Tibial artery (tissue), 4 donors: ENCODE data around the gene FBF1.

Experiments
- DNase-seq, 2 donors: peaks; one replicate each; pipeline ENCODE4 v3.0.0-alpha.2; 2019
- H3K27ac ChIP-seq, 2 donors: fragments of 200-600 bp; sonication (generic) in 1 of 2; 1 replicate in 1 of 2; 2 replicates in 1 of 2; pipeline ENCODE4 v1.5.1; 2018 to 2019; ENCODE audit warnings: mild to moderate bottlenecking in 1 of 2
- H3K27me3 ChIP-seq, 2 donors: fragments of 200-600 bp; sonication (generic) in 1 of 2; one replicate each; pipeline versions ENCODE4 v1.5.1 to v1.6.0; 2016 to 2019
- H3K36me3 ChIP-seq, 3 donors: fragments of 200-600 bp; sonication (generic) in 2 of 3; one replicate each; pipeline ENCODE4 v1.5.1; 2016 to 2019; ENCODE audit warnings: mild to moderate bottlenecking in 2 of 3
- H3K4me1 ChIP-seq, 4 donors: fragments of 200-600 bp; sonication (generic) in 2 of 4; 1 replicate in 3 of 4; 2 replicates in 1 of 4; pipeline ENCODE4 v1.5.1; 2016 to 2019
- H3K4me3 ChIP-seq, 2 donors: fragments of 200-600 bp; sonication (generic) in 1 of 2; 1 replicate in 1 of 2; 2 replicates in 1 of 2; pipeline ENCODE4 v1.5.1; 2018 to 2019; ENCODE audit warnings: mild to moderate bottlenecking in 2 of 2
- H3K9me3 ChIP-seq, 3 donors: fragments of 200-600 bp; sonication (generic) in 1 of 3; one replicate each; pipeline ENCODE4 v1.5.1; 2016 to 2019
- intact Hi-C: fragments of 100-400 bp; cut with DNase I; formaldehyde crosslinking; loops from one replicate; pipeline ENCODE4 v1.15.0; 2023; ENCODE audit warnings: low total_unique reads
- TF ChIP-seq, protein P1 (sequence below), 2 experiments: fragments of 200-600 bp in 1 of 2; fragments of 450-650 bp in 1 of 2; IDR thresholded peaks; one replicate each; pipeline ENCODE4 v1.5.1; 2017 to 2019; ENCODE audit warnings: antibody characterized with exemption in 2 of 2, mild to moderate bottlenecking in 1 of 2, moderate library complexity in 1 of 2

Gene FBF1

DNA sequence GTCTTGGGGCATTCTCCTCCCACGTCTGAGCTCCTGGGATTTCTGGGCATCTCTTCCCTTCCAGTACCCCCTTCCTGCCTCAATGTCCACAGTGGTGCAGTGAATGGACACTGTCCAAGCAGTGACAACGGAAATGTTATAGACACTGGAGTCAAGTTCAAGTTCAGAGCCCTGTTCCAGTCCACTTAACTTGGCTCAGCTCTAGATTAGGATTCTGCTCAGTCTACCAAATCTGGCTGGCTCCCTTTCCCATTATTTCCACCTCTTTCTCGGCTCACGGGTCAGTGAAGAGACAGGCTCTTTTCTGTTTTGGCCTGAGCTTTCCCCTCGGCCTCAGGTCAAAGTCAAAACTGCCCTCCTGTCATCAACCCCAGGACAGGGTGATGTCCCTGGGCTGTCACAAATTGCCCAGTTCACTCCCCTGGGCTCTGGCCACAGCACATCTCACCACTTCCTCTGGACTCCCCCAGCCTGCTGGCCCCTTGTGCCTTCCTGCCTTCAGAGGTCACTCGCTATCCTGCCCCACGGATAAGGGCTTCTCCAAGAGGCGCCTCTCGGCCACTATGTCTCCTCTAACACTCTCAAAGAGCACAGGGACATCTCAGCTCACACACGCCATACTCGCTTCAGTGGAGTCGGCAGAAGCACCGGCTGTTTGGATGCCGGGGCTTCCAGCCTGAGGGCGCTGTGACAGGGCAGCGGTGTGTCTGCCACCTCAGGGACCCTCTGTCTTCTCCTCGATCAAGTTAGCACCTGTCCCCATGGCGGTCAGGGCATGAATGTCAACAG is 18.5 kb downstream of the FBF1 start:
- Histone ChIP-seq H3K4me1 (no peaks in the 10 kb centered on the region), H3K4me3 (no peak overlapping the region), H3K9me3 (no peaks in the 10 kb centered on the region), H3K27ac (no peak overlapping the region), H3K36me3 (peaks cover 0 to 70% (median 22%) of the 10 kb centered on the region in 3 donors), H3K27me3 (no peaks in the 10 kb centered on the region)
- DNase-seq = no peak
- TF ChIP-seq, protein P1, sequence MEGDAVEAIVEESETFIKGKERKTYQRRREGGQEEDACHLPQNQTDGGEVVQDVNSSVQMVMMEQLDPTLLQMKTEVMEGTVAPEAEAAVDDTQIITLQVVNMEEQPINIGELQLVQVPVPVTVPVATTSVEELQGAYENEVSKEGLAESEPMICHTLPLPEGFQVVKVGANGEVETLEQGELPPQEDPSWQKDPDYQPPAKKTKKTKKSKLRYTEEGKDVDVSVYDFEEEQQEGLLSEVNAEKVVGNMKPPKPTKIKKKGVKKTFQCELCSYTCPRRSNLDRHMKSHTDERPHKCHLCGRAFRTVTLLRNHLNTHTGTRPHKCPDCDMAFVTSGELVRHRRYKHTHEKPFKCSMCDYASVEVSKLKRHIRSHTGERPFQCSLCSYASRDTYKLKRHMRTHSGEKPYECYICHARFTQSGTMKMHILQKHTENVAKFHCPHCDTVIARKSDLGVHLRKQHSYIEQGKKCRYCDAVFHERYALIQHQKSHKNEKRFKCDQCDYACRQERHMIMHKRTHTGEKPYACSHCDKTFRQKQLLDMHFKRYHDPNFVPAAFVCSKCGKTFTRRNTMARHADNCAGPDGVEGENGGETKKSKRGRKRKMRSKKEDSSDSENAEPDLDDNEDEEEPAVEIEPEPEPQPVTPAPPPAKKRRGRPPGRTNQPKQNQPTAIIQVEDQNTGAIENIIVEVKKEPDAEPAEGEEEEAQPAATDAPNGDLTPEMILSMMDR (IDR thresholded peaks at IDR 0.05) = no peak
- intact Hi-C loops = no loop called here

DNA sequence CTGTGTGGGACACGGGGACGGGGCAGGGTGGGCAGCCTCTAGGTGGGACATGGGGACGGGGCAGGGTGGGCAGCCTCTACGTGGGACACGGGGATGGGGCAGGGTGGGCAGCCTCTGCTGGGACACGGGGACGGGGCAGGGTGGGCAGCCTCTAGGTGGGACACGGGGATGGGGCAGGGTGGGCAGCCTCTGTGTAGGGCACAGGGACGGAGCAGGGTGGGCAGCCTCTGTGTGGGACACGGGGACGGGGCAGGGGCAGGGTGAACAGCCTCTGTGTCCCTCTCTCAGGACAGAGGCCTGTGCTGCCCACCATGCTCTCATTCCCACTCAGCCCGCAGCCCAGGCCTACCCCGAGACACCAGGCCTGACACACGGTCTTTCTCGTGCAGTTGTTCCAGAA is 19.2 kb downstream of the FBF1 start:
- Histone ChIP-seq H3K9me3 (no peaks in the 10 kb centered on the region), H3K27ac (no peak overlapping the region), H3K4me3 (no peak overlapping the region), H3K27me3 (no peaks in the 10 kb centered on the region), H3K36me3 (peaks cover 0 to 70% (median 21%) of the 10 kb centered on the region in 3 donors), H3K4me1 (no peaks in the 10 kb centered on the region)
- DNase-seq = no peak
- TF ChIP-seq, protein P1 (IDR thresholded peaks at IDR 0.05) = no peak
- intact Hi-C loops = no loop called here

DNA sequence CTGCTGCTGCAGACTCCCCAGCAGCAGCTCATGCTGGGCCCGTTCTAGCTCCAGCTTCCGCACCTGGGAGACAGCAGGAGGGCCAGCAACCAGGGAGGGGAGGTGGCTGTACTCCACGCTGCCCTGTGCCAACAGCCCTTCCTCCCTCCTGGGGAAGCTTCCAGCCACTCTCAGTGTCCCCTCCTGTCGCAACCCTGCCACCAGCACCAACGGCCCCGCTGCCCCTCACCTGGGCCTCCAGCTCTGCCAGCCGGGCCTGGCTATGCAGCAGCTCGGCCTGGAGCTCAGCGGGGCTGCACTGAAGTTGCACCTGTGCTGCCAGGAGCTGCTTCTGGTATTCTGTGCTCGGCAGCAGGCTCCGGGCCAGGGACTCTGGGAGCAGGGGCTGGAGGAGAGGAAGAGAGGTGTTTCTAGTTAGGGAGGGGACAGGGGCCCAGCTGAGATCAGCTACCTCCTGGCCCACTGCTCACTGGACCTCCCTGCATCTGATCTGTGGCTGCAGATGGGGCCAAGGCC is 20.7 kb downstream of the FBF1 start:
- Histone ChIP-seq H3K36me3 (peaks cover 0 to 60% (median 7%) of the 10 kb centered on the region in 3 donors), H3K27ac (no peak overlapping the region), H3K27me3 (no peaks in the 10 kb centered on the region), H3K4me3 (no peak overlapping the region), H3K9me3 (no peaks in the 10 kb centered on the region), H3K4me1 (no peaks in the 10 kb centered on the region)
- no peak for DNase-seq
- intact Hi-C loops = no loop called here
- TF ChIP-seq, protein P1 (IDR thresholded peaks at IDR 0.05) = no peak

DNA sequence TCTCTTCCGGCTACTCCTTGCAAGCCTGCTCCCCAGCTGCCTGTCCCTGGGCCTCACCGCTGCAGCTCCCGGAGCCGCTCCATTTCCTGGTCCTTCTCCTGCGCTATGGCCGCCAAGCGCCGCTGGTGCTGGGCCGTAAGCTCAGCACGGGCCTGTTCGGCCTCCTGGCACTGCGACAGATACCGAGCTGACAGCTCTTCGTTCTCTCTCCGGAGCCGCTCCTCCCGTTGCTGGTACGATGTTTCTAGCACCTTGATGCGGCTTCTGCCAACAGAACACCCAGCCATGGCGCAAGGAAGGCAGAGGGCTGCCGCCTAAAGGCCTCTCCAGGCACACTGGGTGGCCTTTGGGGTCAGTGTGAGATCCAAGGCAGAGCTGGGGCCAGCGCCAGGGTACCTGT is 21.2 kb downstream of the FBF1 start:
- Histone ChIP-seq H3K27me3 (no peaks in the 10 kb centered on the region), H3K27ac (no peak overlapping the region), H3K9me3 (no peaks in the 10 kb centered on the region), H3K4me1 (no peaks in the 10 kb centered on the region), H3K36me3 (peaks cover 0 to 60% (median 5%) of the 10 kb centered on the region in 3 donors), H3K4me3 (no peak overlapping the region)
- intact Hi-C loops = no loop called here
- no peak for DNase-seq
- TF ChIP-seq, protein P1 (IDR thresholded peaks at IDR 0.05) = no peak

DNA sequence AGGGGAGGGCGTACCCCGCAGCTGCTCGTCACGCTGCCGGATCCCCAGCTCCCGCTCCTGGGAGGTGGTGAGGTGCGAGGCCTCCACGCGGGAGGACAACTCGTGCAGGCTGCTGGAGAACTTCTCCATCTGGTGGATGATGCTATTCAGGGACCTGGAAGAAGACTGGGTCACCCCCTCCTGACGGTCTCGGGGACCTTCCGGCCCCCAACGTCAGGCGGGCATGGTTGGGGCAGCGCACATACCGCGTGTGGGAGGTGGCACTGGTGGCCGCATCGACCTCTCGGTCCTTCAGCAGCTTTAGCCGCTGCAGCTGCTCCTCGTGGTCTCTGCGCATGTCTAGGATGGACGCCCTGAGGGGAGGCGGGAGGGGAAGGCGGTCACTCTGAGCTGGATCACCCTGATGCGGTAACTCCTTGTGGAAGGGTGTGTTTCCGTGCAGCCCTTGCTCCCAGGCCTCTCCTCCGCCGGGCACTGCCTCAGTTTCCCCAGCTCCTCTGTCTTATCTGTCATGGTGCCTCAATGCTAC is 22.9 kb downstream of the FBF1 start:
- Histone ChIP-seq H3K27ac (no peak overlapping the region), H3K4me3 (no peak overlapping the region), H3K36me3 (peaks cover 0 to 67% (median 11%) of the 10 kb centered on the region in 3 donors), H3K27me3 (no peaks in the 10 kb centered on the region), H3K4me1 (no peaks in the 10 kb centered on the region), H3K9me3 (no peaks in the 10 kb centered on the region)
- TF ChIP-seq, protein P1 (IDR thresholded peaks at IDR 0.05) = no peak
- DNase-seq = no peak
- intact Hi-C loops = no loop called here
